ENCODE data around the gene GRK1. TPM values are rescaled to one million over a fixed set of nuclear protein-coding genes. Genes with fewer than 3 reads are reported as not detected.
"Not testable (repeated sequence)": the region's sequence is repeated elsewhere in the genome, so short reads cannot be mapped to it uniquely, and the experiment has no call there.

The GRK1 gene
- total and polyA plus RNA-seq, 2 experiments from 2014 or later = 0.17 TPM; not detected in 1

- H3K27me3 ChIP-seq = no peaks in the 10 kb centered on the region
- H3K4me1 ChIP-seq (ENCODE audit: insufficient read depth) = no peaks in the 10 kb centered on the region
- H3K9me2 ChIP-seq (replicated peaks; ENCODE audit: insufficient read depth) = no peaks in the 10 kb centered on the region
- TF ChIP-seq CTCF (IDR thresholded peaks at IDR 0.05; ENCODE audit: poor library complexity) (no peak), EZH2 (IDR thresholded peaks at IDR 0.05; ENCODE audit: borderline replicate concordance) (no peak), EZH2phosphoT487 (IDR thresholded peaks at IDR 0.05; ENCODE audit: low read depth, severe bottlenecking, unreplicated experiment) (no peak)
- H4K20me1 ChIP-seq (ENCODE audit: insufficient read depth, poor library complexity, severe bottlenecking) = no peaks in the 10 kb centered on the region
- no peak overlapping the region for H3K4me2 ChIP-seq
- no peaks in the 10 kb centered on the region for H3K36me3 ChIP-seq (replicated peaks; ENCODE audit: insufficient read depth, low read depth)
- 96% methylated on average over 19 of the region's 19 CpGs for WGBS (ENCODE audit: low lambda C conversion rate, missing lambda C conversion rate)
- H3K79me2 ChIP-seq = no peaks in the 10 kb centered on the region
- H2AFZ ChIP-seq = no peak overlapping the region
- H3K4me3 ChIP-seq = no peak overlapping the region
- H3K27ac ChIP-seq = no peak overlapping the region
- no peak for DNase-seq (ENCODE audit: low spot score)
- H3K9me3 ChIP-seq (ENCODE audit: low read depth) = no peaks in the 10 kb centered on the region
Observed at GRCh38 chr13:113751491-113751890, 84.5 kb downstream of the GRK1 start.

- not testable (repeated sequence) for H3K4me2 ChIP-seq; H3K27me3 ChIP-seq; H3K9me3 ChIP-seq (ENCODE audit: low read depth); H3K4me1 ChIP-seq (ENCODE audit: insufficient read depth); DNase-seq (ENCODE audit: low spot score); H3K27ac ChIP-seq; H3K79me2 ChIP-seq; H2AFZ ChIP-seq; H3K4me3 ChIP-seq; H4K20me1 ChIP-seq (ENCODE audit: insufficient read depth, poor library complexity, severe bottlenecking); H3K9me2 ChIP-seq (replicated peaks; ENCODE audit: insufficient read depth); H3K36me3 ChIP-seq (replicated peaks; ENCODE audit: insufficient read depth, low read depth)
- WGBS (ENCODE audit: low lambda C conversion rate, missing lambda C conversion rate) = 84% methylated on average over 6 of the region's 78 CpGs
Observed at GRCh38 chr13:113752211-113752986, 85.4 kb downstream of the GRK1 start.

GRCh38 chr13:113753171-113753570, 86.2 kb downstream of the GRK1 start:
- Histone ChIP-seq H2AFZ (no peak overlapping the region), H3K9me2 (replicated peaks; ENCODE audit: insufficient read depth) (no peaks in the 10 kb centered on the region), H3K27me3 (peaks cover 4% of the 10 kb centered on the region), H3K4me3 (no peak overlapping the region), H3K36me3 (replicated peaks; ENCODE audit: insufficient read depth, low read depth) (no peaks in the 10 kb centered on the region), H3K27ac (no peak overlapping the region), H4K20me1 (ENCODE audit: insufficient read depth, poor library complexity, severe bottlenecking) (no peaks in the 10 kb centered on the region), H3K9me3 (ENCODE audit: low read depth) (no peaks in the 10 kb centered on the region), H3K79me2 (no peaks in the 10 kb centered on the region), H3K4me2 (no peak overlapping the region), H3K4me1 (ENCODE audit: insufficient read depth) (peaks cover under 1% of the 10 kb centered on the region)
- WGBS (ENCODE audit: low lambda C conversion rate, missing lambda C conversion rate) = 79% methylated on average over 11 of the region's 11 CpGs
- no peak for TF ChIP-seq EZH2 (IDR thresholded peaks at IDR 0.05; ENCODE audit: borderline replicate concordance)
- TF ChIP-seq CTCF (IDR thresholded peaks at IDR 0.05; ENCODE audit: poor library complexity) = no peak
- no peak for TF ChIP-seq EZH2phosphoT487 (IDR thresholded peaks at IDR 0.05; ENCODE audit: low read depth, severe bottlenecking, unreplicated experiment)
- no peak for DNase-seq (ENCODE audit: low spot score)

GRCh38 chr13:113754242-113754641, 87.2 kb downstream of the GRK1 start:
- no peaks in the 10 kb centered on the region for H3K9me3 ChIP-seq (ENCODE audit: low read depth)
- peaks cover 6% of the 10 kb centered on the region for H3K4me1 ChIP-seq (ENCODE audit: insufficient read depth)
- H3K27ac ChIP-seq = no peak overlapping the region
- no peak for TF ChIP-seq CTCF (IDR thresholded peaks at IDR 0.05; ENCODE audit: poor library complexity)
- TF ChIP-seq EZH2phosphoT487 (IDR thresholded peaks at IDR 0.05; ENCODE audit: low read depth, severe bottlenecking, unreplicated experiment) = no peak
- no peak for TF ChIP-seq EZH2 (IDR thresholded peaks at IDR 0.05; ENCODE audit: borderline replicate concordance)
- no peaks in the 10 kb centered on the region for H3K9me2 ChIP-seq (replicated peaks; ENCODE audit: insufficient read depth)
- no peaks in the 10 kb centered on the region for H3K36me3 ChIP-seq (replicated peaks; ENCODE audit: insufficient read depth, low read depth)
- H3K4me2 ChIP-seq = no peak overlapping the region
- DNase-seq (ENCODE audit: low spot score) = no peak
- no peaks in the 10 kb centered on the region for H3K79me2 ChIP-seq
- no peak overlapping the region for H3K4me3 ChIP-seq
- WGBS (ENCODE audit: low lambda C conversion rate, missing lambda C conversion rate) = 82% methylated on average over 7 of the region's 7 CpGs
- no peaks in the 10 kb centered on the region for H4K20me1 ChIP-seq (ENCODE audit: insufficient read depth, poor library complexity, severe bottlenecking)
- H3K27me3 ChIP-seq = peaks cover 4% of the 10 kb centered on the region
- no peak overlapping the region for H2AFZ ChIP-seq

Data from hepatocyte (in vitro differentiated cells).